G401.6 (cell line): Measurements from ENCODE around the gene TIGD6.
"Not testable (repeated sequence)": the region's sequence is repeated elsewhere in the genome, so short reads cannot be mapped to it uniquely, and the experiment has no call there.

Experiments used
- FAIRE-seq: peaks from 2 replicates; lab custom pipeline; 2012; peaks lifted over from hg19 to GRCh38; lab: Jason Lieb, UNC

Gene TIGD6

DNA sequence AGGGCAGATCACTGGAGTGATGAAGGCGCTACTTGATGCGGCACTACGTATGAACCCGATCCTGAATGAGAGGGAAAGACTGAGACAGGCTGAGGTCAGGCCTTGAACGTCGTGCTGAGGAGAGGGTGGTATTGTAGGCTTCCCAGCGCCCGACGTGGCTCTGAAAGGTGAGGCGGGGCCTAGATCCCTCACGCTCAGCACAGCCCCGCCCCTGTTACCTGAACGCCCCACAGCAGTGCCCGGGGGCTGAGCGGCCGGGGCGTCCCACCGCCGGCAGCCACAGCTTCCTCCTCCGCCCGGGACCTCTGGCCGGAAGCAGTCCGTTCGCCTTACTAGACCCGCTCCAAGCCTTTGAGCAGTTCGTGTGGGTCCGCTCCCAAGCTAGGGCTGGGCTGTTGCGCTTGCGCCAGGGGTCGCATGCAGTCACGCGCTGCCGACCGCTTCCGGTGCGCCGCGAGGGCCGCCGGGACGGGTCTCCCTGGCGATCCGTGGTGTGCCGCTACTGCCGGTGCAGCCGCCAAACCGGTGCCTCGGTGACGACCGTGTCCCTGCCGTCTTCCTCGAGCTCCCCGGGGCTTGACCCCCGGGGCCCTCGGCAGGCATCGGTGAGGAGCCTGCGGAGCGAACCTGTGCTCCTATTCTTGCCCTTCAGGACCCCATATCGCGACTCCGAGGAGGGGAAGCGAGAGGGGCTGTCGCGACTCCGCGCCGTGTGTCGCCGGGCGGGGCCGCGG lies at the start of gene TIGD6, which contains the start of gene HMGXB3:
TIGD6 (minus strand) TSS at position 399 of the 734 bp plus-strand sequence. CDS start 4,306 bp downstream, outside the sequence.
HMGXB3 (plus strand) TSS at position 484 of the 734 bp plus-strand sequence. CDS start 4,114 bp downstream, outside the sequence.
- FAIRE-seq, result peak; percentile 72

DNA sequence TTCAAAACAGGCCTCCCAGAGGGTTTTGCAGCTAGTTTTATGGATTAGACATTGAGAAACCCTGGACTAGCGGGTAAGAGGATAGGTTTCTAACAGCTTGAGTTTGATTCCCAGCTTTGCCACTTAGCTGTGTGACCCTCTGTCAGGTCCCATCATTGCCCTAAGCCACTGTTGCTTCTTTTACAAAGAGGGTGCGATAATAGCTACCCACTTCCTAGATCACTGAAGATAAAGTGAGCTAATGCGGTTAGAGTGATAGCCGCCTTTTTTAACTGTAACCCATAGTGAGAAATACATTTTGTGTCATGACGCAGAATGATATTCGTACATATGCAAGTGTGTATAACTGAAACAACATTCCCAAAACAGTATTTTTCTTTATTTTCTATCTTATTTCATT lies 45.6 kb upstream of the TIGD6 start:
- FAIRE-seq, result no peak

DNA sequence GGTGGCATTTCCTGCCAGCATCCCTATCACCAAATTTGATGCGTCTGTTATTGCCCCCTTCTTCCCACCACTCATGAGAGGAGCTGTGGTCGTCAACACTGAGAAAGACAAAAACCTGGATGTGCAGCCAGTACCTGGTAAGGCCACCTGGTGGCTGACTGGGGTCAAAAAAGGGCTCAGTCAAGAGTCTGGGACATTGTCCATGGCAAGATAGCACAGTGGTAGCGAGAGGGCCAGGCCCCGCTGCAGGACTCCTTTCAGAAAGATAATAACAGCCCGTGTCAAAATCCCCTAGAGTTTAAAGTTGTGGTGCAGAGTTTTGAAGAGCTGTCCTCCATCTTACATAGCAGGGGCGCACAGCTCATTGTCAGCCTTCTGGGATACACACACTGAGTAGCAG lies 45.1 kb upstream of the TIGD6 start:
- no peak for FAIRE-seq

DNA sequence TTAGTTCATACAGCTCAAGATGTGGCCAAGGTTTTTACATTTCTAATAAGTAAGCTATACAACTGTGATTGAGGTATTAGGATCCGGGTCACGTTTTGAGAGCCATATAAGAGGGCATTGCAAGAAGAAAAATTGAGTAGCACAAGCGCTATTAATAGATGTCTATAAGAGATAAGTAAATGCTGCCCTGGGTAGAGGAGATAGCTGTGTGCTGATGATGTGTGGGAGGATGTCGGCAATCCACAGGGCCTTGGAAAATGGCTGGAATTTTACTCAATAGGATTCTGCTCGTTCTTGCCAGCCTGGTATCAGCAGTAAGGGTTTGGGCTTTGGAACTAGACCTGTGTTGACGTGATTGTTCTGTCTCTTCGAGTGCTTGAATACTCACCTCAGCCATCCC lies 44.3 kb upstream of the TIGD6 start:
- FAIRE-seq, result no peak

DNA sequence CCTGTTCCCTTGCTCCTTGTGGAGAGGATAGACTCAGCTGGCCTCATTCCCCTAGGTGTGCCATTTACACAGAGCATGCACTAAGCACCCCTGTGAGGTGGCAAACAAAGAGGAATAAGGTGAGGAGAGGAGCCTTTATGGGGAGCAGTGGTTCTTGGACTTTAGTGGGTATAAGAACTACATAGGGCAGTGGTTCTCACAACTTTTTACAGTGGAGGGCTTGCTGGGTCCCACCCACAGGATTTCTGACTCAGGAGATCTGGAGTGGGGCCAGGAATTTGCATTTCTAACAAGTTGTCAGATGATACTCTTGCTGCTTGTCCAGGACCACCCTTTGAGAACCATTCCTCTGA lies 43.9 kb upstream of the TIGD6 start:
- no peak for FAIRE-seq

DNA sequence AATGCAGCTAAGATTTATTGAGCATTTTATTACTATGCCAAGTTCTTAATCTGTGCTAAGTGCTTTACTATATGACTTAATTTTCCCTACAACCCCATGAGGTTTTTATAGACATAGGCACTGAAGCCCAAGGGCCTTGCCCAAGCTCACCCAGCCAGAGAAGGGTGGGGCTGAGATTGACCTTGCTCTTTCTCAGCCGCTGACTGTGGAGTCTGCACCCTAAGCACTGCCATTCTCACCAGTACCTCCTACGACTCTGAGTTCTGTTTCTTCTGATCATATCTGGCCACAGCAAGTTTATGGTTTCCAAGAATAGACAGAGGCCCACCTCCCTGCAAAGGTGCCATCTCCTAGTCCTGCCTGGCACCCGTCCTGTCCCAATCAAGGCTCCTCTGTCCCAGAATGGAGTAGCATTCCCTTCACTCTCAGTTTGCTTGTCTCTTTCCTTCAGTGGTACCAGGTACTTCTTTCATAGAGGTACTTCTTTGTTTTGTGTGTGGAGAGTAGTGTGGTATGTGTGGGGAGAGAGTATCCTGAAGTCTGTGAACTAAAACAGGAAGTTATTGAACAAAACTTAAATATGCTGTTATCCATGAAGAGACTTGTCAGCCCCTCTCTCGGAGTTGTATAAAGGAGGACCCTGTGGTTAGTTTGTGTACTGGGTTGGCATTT lies 43.3 kb upstream of the TIGD6 start:
- no peak for FAIRE-seq

DNA sequence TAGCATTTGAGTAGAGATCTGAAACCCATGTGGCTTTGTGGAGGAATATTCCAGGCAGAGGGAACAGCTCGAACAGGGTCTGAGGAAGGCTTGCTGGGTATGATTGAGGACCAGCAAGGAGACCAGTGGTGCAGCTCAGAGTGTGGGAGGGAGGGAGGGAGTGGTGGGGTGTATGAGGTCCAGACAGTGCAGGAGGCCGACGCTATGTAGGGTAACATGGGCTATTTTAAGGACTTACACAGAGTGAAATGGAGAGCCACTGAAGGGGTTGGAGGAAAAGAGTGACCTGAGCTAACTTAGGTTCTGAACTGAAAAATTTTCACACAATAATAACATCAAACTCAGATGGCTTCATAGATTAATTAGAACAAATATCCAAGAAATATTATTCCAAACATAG lies 42.0 kb upstream of the TIGD6 start:
- no peak for FAIRE-seq

DNA sequence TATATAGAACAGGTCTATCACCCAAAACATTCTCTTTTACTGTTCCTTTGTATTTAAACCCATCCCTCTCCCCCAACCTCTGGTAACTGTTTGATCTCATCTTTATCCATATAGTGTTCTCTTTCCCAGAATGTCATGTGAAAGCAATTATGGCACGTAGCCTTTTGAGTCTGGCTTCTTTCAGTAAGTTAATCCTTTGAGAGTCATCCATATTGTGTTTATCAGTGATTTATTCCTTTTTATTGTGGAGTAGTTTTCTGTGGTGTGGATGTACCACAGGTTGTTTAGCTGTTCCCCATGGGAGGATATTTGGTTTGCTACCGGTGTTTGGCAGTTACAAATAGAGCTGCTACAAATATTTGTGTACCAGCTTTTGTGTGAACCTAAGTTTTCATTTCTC lies 38.1 kb upstream of the TIGD6 start:
- FAIRE-seq, result no peak

DNA sequence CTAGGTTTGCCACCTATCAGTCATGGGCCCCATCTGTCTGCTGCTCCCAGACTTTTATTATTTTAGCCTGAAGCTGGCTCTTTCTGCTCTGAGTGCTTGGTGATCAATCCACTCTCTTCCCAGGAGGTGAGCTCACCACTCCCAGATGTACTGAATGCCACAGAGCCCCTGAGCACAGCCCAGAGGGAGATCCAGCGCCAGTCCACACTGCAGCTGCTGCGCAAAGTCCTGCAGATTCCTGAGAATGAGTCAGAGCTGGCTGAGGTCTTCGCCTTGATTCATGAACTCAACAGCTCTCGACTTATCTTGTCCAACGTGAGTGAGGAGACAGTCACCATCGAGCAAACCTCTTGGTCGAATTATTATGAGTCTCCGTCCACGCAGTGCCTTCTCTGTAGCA lies 36.1 kb upstream of the TIGD6 start:
- no peak for FAIRE-seq

DNA sequence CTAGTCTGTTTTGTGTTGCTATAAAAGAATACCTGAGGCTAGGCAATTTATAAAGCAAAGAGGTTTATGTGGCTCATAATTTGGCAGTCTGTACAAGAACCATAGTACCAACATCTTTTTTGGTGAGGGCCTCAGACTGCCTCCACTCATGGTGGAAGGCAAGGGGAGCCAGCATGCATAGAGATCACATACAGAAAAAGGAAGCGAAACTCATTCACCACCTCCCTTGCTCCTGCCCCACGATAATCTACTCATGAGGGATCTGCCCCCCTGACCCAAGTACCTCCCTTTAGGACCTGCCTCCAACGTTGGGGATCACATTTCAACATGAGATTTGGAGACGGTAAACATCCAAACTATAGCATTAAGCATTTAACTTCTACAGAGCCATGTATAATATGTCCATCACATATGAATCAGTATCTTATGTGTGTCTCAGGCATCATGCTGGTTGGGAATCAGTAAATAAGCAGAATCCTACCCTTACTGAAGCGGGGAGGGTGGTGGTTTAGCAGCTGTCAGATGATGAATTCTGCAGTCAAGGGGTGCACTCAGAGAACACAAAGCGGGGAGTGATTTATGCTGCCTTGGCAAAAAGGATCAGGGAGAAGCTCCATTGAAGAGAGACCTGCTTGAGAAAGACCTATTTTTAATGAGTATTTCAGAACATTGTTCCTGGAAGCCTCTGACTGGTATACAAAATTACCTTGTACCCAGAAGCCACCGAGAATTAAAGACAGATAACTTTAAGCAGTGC lies 34.9 kb upstream of the TIGD6 start:
- FAIRE-seq, result no peak

DNA sequence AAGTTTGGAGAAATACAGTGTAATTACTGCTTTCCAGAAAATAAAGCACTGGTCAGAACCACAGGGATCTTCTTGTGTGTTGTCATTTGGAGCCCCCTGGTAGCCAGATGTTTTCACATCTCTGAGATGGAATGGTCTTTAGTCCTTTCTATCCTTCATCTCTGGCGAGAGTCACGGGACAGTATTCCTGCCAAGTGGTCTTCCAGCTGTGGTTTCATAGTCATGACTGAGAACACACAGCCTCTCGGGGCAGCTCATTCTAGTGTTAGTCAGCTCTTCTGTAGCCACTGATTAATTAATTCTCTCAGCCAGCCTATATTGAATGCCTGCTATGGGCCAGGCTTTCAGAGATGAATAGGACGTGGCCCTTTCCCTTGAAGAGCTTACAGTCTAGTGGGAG lies 34.2 kb upstream of the TIGD6 start:
- FAIRE-seq, result no peak

DNA sequence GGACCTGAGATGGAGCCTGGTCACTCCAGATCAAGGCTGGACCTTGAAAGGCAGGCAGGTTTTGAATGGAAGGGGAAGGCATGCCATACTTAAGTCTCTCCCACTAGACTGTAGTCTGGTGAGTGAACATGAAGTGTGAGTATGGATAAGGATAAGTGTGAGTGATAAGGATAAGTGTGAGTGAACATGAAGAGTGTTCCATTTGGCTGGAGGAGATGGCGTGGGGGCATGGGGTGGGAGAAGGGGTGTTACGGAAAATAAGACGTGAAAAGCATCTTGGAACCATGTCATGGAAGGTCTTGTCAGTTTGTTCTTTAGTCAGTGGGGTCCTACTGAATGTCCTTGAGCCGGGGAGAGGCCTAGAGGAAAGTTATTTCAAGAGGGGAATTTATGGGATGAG lies 32.9 kb upstream of the TIGD6 start:
- no peak for FAIRE-seq

DNA sequence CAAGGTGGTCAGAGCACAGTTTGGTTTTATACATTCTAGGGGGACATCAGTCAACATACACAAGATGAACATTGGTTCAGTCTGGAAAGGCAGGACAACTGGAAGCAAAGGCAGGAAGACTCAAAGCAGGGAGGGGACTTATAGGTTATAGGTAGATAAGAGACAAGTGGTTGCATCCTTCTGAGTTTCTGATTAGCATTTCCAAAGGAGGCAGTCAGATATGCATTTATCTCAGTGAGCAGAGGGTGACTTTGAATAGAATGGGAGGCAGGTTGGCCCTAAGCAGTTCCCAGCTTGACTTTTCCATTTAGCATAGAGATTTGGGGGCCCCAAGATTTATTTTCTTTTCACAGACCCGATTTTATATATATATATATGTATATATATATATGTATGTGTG lies 27.6 kb upstream of the TIGD6 start:
- FAIRE-seq, result not testable (repeated sequence)

DNA sequence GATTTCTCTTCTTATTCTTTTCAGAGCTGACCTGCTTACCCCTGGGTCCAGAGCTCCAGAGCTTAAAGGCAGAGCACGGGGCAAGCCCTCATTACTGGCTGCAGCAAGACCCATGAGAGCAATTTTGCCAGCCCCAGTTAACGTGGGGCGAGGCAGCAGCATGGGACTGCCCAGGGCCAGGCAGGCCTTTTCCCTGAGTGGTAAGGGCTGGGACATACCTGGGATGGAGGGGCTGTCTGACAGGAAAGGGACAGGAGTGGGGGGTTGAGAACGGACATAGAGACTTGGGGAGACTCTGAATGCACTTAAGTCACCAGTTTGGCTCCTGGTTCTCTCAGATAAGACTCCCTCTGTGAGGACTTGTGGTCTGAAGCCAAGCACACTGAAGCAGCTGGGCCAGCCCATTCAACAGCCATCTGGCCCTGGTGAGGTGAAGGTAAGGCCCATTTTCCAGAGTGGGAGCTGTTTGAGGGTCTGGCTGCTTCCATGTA lies 26.3 kb upstream of the TIGD6 start:
- FAIRE-seq, result no peak

DNA sequence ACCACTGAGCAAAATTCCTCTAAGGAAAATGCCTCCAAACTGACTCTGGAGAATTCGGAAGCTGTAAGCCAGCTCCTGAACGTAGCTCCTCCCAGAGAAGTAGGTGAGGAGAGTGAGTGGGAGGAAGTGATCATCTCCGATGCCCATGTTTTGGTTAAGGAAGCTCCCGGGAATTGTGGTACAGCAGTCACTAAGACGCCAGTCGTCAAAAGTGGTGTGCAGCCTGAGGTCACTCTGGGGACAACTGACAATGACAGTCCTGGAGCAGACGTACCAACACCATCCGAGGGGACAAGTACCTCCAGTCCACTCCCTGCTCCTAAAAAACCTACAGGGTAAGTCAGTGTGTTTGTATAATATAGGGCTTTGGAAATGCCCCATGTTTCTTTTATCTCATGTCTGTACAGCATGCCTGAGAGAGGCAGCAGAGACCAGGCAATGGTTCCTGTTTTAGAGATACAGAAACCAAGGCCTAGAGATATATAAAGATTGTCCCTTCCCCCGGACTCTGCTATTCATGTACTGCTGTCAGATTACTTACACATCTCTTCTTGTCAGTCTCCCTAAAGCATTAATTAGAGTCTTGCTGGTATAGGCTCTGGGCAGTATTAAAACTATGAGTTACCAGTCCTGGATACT lies 24.0 kb upstream of the TIGD6 start:
- no peak for FAIRE-seq

DNA sequence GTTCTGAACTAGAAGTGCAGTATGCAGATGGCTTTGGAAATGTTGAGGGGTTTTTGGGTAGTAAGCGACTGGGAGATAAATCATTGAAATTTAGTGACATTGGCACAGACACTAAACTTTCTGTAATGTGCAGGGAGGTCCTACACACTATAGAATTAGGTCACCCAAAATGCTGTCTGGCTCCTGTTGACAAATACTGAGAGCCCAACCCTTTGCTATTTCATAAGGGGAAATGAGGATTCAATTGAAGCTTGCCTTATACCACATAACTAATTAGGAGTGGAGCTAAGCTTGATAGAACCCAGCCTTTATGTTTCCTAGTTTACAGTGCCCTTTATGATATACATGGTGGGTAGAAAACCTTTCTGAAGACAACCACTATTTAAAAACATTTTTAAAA lies 22.7 kb upstream of the TIGD6 start:
- FAIRE-seq, result no peak

DNA sequence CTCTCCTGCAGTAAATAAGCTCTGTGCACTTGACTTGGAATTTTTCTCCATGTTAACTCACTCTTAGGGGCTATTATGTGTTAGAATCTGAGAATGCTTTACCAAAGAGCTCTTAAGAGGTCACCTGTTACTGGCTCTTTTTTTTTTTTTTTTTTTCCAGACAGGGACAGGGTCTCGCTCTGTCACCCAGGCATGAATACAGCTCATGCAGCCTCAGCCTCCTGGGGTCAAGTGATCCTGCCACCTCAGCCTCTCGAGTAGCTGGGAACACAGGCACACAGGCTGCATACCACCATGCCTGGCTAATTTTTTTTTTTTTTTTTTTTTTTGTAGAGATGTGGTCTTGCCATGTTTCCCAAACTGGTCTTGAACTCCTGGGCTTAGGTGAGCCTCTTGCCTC lies 22.2 kb upstream of the TIGD6 start:
- no peak for FAIRE-seq

DNA sequence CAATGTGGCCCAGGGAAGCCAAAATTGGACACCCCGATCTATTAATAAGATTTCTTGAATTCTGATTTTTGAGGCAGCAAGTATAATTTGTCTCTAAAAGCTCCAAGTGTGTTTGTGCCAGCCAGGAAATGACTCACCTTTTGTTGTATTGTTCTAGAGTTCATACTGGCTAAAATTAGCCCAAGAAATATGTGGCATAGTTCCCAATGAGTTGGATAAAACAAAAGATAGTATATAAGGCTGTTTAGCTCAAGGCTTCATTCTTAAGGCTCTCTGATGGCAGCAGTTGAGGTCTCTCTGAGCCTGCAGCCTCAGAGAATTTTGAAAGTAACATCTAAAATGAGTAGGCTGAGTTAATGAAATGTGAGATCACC lies 21.7 kb upstream of the TIGD6 start:
- no peak for FAIRE-seq

DNA sequence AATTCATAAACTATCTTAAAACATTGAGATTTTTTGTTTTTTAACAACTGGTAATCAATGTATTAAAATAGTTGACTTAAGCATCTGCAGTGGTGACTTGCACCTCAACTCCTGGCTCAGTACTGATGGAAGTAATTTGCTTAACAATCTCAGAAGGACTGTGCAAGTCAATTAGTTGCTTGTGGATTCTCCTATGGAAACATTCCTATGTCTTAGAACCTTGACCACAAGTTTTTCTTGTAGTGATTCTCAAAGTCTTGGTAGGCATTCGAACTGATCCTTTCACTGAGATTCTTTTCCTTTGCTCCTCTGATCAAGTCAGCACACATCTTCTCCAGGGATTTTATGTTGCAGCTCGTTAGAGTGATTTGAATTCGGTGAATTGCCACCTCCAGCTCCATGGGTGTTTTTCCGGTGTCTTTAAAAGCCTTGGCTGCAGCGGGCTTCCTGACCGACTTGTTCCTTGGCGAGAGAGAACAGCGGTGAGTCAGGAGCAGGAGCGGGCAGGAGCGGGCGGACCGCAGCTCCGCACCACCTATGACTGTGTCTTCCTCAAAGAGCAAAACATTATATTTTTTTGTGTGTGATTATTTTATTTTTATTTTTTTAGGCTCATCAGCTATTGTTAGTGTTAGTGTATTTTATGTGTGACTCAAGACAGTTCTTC lies 21.2 kb upstream of the TIGD6 start:
- FAIRE-seq, result no peak

DNA sequence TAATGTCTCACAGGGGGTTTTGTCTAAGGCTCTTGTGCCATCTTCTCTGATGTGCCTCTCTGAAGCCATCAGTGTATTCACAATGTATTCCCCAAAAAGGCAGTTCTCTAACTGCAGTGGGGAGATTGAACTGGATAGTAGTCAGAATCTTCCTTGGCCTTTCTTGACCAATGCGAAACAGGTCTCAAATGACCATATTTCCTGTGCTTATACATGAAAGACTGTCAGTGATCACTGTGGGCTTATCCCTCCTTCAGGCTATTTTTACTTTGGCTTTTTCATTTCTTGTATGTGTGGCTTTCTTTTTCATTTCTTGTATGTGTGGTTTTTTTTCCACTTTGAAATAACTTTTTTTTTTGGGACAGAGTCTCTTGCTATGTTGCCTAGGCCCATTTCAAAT lies 19.8 kb upstream of the TIGD6 start:
- FAIRE-seq, result no peak

DNA sequence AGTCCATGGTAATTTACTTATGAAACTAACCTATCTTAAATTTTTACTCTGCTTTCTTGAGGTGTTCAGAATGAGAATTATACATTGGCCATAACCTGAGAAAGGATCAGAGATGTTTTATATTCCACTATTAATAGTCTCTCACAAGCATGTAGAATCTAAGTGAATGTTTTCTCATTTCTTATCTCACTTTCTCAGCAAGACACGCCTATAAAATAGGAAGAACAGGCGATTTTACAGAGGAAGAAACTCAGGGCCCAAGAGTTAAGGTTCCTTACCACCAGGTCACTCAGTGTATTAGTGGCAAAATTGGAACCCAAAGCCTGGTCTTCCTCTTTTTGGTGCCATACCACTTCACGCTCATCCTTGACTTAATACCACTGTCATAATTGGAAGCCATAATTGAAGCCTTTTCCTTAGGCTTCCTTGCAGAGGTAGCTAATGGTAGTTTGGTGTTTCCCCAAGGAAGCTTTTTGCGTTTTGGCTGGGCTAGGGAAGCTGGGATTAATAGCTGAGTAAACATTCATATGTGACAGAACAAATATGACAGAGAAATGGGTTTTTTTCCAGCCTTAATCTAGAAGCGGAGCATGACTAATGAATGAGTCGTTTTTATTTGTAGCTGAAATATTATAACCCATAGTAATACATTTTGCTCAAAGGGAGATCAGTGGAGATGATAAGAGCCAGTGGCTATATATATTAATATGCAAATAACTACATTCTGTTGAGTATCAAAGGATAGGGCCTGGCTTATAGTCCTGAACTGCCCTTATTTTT lies 17.0 kb upstream of the TIGD6 start:
- no peak for FAIRE-seq
